ENCODE results near the gene TSPAN9.

The TSPAN9 gene

GRCh38 chr12:3317481-3317815 lies 240.3 kb downstream of the TSPAN9 start:
- DNase-seq (ENCODE audit: low read depth) = no peak

GRCh38 chr12:3317841-3318501 lies 240.8 kb downstream of the TSPAN9 start:
- no peak for DNase-seq (ENCODE audit: low read depth)

- no peak for DNase-seq (ENCODE audit: low read depth)
These were observed 242.7 kb downstream of the TSPAN9 start for GRCh38 chr12:3319723-3320492.

- no peak for DNase-seq (ENCODE audit: low read depth)
These were observed 243.8 kb downstream of the TSPAN9 start for GRCh38 chr12:3320881-3321509.

- DNase-seq (ENCODE audit: low read depth) = no peak
These were observed 244.7 kb downstream of the TSPAN9 start for GRCh38 chr12:3321881-3322280.

- DNase-seq (ENCODE audit: low read depth) = no peak
These were observed 246.0 kb downstream of the TSPAN9 start for GRCh38 chr12:3323002-3323685.

- DNase-seq (ENCODE audit: low read depth) = no peak
These were observed 248.6 kb downstream of the TSPAN9 start for GRCh38 chr12:3325736-3326135.

GRCh38 chr12:3326156-3326849 lies 249.1 kb downstream of the TSPAN9 start:
- no peak for DNase-seq (ENCODE audit: low read depth)

- no peak for DNase-seq (ENCODE audit: low read depth)
These were observed 249.9 kb downstream of the TSPAN9 start for GRCh38 chr12:3326850-3327780.

- no peak for DNase-seq (ENCODE audit: low read depth)
These were observed 250.9 kb downstream of the TSPAN9 start for GRCh38 chr12:3328081-3328480.

- DNase-seq (ENCODE audit: low read depth) = no peak
These were observed 251.4 kb downstream of the TSPAN9 start for GRCh38 chr12:3328571-3328970.

- no peak for DNase-seq (ENCODE audit: low read depth)
These were observed 252.2 kb downstream of the TSPAN9 start for GRCh38 chr12:3329361-3329760.

GRCh38 chr12:3330976-3331510 lies 253.9 kb downstream of the TSPAN9 start:
- DNase-seq (ENCODE audit: low read depth) = no peak

GRCh38 chr12:3332188-3332587 lies 255.0 kb downstream of the TSPAN9 start:
- no peak for DNase-seq (ENCODE audit: low read depth)

GRCh38 chr12:3333583-3333982 lies 256.4 kb downstream of the TSPAN9 start:
- DNase-seq (ENCODE audit: low read depth) = no peak

GRCh38 chr12:3333991-3334391 lies 256.8 kb downstream of the TSPAN9 start:
- no peak for DNase-seq (ENCODE audit: low read depth)

- DNase-seq (ENCODE audit: low read depth) = no peak
These were observed 257.9 kb downstream of the TSPAN9 start for GRCh38 chr12:3335078-3335487.
